NCI-H69 (cell line): ENCODE data around the gene CMBL.
"Not testable (repeated sequence)": the region's sequence is repeated elsewhere in the genome, so short reads cannot be mapped to it uniquely, and the experiment has no call there.

Source experiments
- DNase-seq: peaks from one replicate; lab custom pipeline; 2025; lab: John Stamatoyannopoulos, UW

CMBL gene

GRCh38 chr5:10333154-10334006 lies 25.7 kb upstream of the CMBL start:
- DNase-seq, result peak; percentile 80

- DNase-seq, result peak; percentile 73
These were observed 24.6 kb upstream of the CMBL start for GRCh38 chr5:10332301-10332700.

- peak; percentile 98 for DNase-seq
These were observed 23.7 kb upstream of the CMBL start for GRCh38 chr5:10331341-10331796.

DNA sequence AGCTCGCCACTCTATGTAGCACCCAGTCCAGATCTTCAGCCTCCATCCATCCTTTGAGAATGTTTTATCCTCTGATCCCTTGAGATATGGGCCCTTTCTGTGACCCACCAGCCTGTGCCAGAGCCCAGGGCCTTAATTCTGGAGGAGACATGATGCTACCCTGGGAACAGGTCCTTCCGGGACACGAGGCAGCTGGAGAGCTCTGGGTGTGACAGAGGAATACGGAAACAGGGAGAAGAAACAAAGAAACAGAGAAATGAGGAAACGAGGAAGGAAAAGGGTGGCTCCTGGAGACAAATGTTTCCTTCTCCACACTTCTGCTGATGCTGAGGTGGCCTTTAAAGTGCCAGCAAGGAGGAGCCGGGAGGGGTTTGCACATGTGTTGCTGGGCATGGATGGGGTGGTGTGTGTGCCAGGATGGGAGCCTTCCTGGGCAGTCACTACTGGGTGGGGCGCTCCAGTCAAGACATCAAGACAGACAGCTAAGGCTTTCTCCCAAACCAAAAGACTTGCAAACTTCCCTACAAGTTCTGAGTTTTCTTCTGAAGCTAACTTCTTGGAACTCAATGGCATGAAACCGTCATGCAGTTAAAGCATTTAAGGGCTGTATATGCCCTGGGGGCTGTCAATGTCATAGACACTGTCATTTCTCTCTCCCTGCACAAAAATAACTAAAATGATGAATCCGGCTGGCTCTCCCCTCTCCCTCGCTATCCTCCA lies 23.0 kb upstream of the CMBL start:
- DNase-seq, result no peak

GRCh38 chr5:10329820-10330481 lies 22.2 kb upstream of the CMBL start:
- peak; percentile 93 for DNase-seq

- peak; percentile 64 for DNase-seq
These were observed 21.7 kb upstream of the CMBL start for GRCh38 chr5:10329446-10329819.

DNA sequence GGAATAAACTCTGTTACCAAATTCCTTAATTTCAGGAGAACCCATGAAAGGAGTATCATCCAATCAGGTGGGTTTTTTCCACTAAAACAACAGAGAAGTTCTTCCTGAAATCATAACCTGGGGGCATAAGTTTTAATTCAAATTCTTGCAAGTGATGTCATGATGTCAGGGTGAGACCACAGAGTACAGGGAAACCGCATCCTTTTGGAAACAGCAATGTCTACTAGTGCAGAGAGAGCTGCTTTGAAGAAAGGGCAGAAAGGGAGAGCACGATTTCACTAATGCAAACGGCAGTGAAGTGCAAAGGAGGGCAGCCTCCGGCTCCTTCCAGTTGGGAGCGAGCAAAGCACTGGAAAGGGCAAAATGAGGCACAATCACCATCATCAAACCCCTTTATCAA lies 20.6 kb upstream of the CMBL start:
- DNase-seq, result no peak

GRCh38 chr5:10324518-10325370 lies 17.0 kb upstream of the CMBL start:
- DNase-seq, result peak; percentile 49

DNA sequence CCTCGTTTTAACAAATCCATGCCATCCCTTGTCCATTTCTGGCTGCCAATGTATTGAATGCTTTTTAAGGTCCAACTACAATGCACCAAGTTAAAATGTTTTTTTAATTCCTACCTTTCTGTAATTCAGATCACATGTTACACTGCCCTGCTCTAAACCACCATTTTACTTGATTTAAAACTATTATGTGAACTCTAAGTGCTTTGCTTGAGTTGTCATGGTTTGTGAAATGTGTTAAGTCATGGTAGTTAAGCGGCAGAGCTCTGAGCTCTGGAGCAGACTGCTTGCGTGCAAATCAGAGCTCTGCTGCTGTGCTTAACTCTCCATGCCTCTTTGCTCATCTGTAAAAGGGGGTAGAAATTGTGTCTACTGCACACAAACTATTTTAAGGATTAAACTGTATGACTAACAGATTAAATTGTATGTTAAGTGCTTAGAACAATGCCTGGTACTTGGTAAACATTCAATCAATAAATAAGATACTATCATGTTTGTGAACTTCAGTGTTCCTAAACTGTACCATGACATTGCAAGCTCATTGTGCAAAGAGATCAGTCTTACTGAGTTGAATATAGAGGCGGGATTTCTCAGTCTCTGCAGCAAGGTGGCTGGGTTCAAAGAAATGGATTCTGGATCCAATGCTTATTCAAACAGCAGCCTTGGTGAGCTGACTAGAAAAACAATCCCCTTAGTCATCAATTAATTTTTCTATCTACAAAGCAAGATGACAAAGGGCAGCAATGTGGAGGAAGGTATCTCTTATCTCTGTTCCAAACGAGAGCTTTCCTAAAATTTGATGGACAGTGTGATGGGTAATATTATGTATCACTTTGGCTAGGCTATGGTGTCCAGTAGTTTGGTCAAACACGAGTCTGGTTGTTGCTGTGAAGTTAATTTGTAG lies 16.1 kb upstream of the CMBL start:
- DNase-seq, result peak; percentile 51

- no peak for DNase-seq
These were observed 14.2 kb upstream of the CMBL start for GRCh38 chr5:10321882-10322281.

- no peak for DNase-seq
These were observed 13.1 kb upstream of the CMBL start for GRCh38 chr5:10320793-10321192.

GRCh38 chr5:10319202-10319851 lies 11.6 kb upstream of the CMBL start:
- DNase-seq, result no peak

- DNase-seq, result no peak
These were observed 10.4 kb upstream of the CMBL start for GRCh38 chr5:10317825-10318682.

GRCh38 chr5:10315824-10316509 lies 8.3 kb upstream of the CMBL start:
- no peak for DNase-seq

DNA sequence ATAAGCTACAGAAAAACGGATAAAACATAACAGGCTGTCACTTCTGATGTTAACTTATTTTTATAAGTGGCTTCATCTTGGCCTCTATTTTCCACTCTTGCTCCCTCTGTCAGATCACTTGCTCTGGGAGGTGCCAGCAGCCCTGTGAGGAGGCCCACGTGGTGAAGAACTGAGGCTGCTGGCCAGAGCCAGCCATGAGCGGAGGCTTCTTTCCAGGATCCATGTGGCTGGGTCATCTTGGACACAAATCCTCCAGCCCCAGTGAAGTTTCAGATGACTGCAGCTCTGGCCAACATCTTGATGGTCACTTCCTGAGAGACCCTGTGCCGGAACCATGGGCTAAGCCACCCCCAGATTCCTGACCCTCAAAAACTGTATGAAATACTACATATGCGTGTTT lies 7.5 kb upstream of the CMBL start:
- DNase-seq, result no peak

- no peak for DNase-seq
These were observed 4.1 kb upstream of the CMBL start for GRCh38 chr5:10311595-10312425.

GRCh38 chr5:10310835-10311570 lies 3.3 kb upstream of the CMBL start:
- not testable (repeated sequence) for DNase-seq
